ENCODE data around the gene DOCK1.

DOCK1 gene

GRCh38 chr10:126930131-126930882 lies 25.1 kb downstream of the DOCK1 start:
- no peak for DNase-seq
- H3K27me3 ChIP-seq (ENCODE audit: insufficient read depth, low read depth, severe bottlenecking), result no peaks in the 10 kb centered on the region
- H3K27ac ChIP-seq, result no peak overlapping the region
- H3K9me3 ChIP-seq (ENCODE audit: severe bottlenecking), result no peaks in the 10 kb centered on the region
- TF ChIP-seq, protein P1, sequence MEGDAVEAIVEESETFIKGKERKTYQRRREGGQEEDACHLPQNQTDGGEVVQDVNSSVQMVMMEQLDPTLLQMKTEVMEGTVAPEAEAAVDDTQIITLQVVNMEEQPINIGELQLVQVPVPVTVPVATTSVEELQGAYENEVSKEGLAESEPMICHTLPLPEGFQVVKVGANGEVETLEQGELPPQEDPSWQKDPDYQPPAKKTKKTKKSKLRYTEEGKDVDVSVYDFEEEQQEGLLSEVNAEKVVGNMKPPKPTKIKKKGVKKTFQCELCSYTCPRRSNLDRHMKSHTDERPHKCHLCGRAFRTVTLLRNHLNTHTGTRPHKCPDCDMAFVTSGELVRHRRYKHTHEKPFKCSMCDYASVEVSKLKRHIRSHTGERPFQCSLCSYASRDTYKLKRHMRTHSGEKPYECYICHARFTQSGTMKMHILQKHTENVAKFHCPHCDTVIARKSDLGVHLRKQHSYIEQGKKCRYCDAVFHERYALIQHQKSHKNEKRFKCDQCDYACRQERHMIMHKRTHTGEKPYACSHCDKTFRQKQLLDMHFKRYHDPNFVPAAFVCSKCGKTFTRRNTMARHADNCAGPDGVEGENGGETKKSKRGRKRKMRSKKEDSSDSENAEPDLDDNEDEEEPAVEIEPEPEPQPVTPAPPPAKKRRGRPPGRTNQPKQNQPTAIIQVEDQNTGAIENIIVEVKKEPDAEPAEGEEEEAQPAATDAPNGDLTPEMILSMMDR (IDR thresholded peaks at IDR 0.05; ENCODE audit: low read depth, low read length), result no peak
- H3K36me3 ChIP-seq, result no peaks in the 10 kb centered on the region
- H3K4me3 ChIP-seq (ENCODE audit: low read depth, low read length), result no peak overlapping the region

- Histone ChIP-seq H3K36me3 (no peaks in the 10 kb centered on the region), H3K27ac (no peak overlapping the region), H3K27me3 (ENCODE audit: insufficient read depth, low read depth, severe bottlenecking) (no peaks in the 10 kb centered on the region), H3K9me3 (ENCODE audit: severe bottlenecking) (no peaks in the 10 kb centered on the region), H3K4me3 (ENCODE audit: low read depth, low read length) (no peak overlapping the region)
- no peak for DNase-seq
- TF ChIP-seq, protein P1 (IDR thresholded peaks at IDR 0.05; ENCODE audit: low read depth, low read length), result no peak
Observed at GRCh38 chr10:126930883-126931503, 25.8 kb downstream of the DOCK1 start.

GRCh38 chr10:126931544-126931943 lies 26.3 kb downstream of the DOCK1 start:
- H3K27me3 ChIP-seq (ENCODE audit: insufficient read depth, low read depth, severe bottlenecking), result no peaks in the 10 kb centered on the region
- H3K27ac ChIP-seq, result no peak overlapping the region
- no peak for DNase-seq
- TF ChIP-seq, protein P1 (IDR thresholded peaks at IDR 0.05; ENCODE audit: low read depth, low read length), result no peak
- H3K9me3 ChIP-seq (ENCODE audit: severe bottlenecking), result no peaks in the 10 kb centered on the region
- H3K4me3 ChIP-seq (ENCODE audit: low read depth, low read length), result no peak overlapping the region
- no peaks in the 10 kb centered on the region for H3K36me3 ChIP-seq

- no peaks in the 10 kb centered on the region for H3K9me3 ChIP-seq (ENCODE audit: severe bottlenecking)
- no peak overlapping the region for H3K4me3 ChIP-seq (ENCODE audit: low read depth, low read length)
- TF ChIP-seq, protein P1 (IDR thresholded peaks at IDR 0.05; ENCODE audit: low read depth, low read length), result no peak
- no peak for DNase-seq
- no peaks in the 10 kb centered on the region for H3K36me3 ChIP-seq
- no peaks in the 10 kb centered on the region for H3K27me3 ChIP-seq (ENCODE audit: insufficient read depth, low read depth, severe bottlenecking)
- H3K27ac ChIP-seq, result no peak overlapping the region
Observed at GRCh38 chr10:126932516-126932915, 27.3 kb downstream of the DOCK1 start.

DNA sequence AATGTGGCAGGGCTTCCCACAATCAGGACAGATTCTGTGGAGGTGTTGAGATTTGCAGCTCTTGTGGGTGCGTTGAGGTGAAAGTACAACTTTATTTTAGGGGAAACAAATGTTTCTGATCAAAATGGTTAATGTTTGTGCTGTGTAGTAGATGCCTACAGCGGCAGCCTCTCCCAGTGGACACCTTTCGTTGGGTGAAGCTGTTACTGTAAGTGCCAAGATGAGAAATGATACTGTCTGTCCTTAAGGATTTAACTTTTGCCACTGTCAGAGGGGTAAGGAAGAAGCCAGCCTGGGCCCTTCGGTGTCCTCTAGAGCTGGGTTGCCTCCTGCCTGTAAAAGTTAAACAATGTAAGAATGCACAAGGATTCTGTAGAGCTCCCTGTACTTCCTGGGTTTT lies 27.9 kb downstream of the DOCK1 start:
- Histone ChIP-seq H3K27me3 (ENCODE audit: insufficient read depth, low read depth, severe bottlenecking) (no peaks in the 10 kb centered on the region), H3K4me3 (ENCODE audit: low read depth, low read length) (no peak overlapping the region), H3K27ac (no peak overlapping the region), H3K36me3 (no peaks in the 10 kb centered on the region), H3K9me3 (ENCODE audit: severe bottlenecking) (no peaks in the 10 kb centered on the region)
- TF ChIP-seq, protein P1 (IDR thresholded peaks at IDR 0.05; ENCODE audit: low read depth, low read length), result no peak
- DNase-seq, result no peak

Measured in WERI-Rb-1 (cell line).